T-cell (primary cell): Measurements from ENCODE around the gene MIA. TPM values are rescaled to one million over a fixed set of nuclear protein-coding genes. Genes with fewer than 3 reads are reported as not detected.
A peak's percentile ranks its signal among the peaks of the same experiment; 100 is the strongest.

Experiments used
- ATAC-seq, 4 experiments: fragments of 200-7000 bp in 3 of 4; fragments of 150-1000 bp in 1 of 4; cut with Tn5 transposase; replicated peaks in 1 of 4; 1 replicate in 3 of 4; 2 replicates in 1 of 4; pipeline ENCODE4 v1.10.0; 2021; ENCODE audit warnings: moderate library complexity in 3 of 4, mild to moderate bottlenecking in 2 of 4, moderate number of reproducible peaks in 1 of 4
- CTCF ChIA-PET, 2 donors: fragments of 300-600 bp; sonication (Branson Sonifier 250); formaldehyde crosslinking; loops; one replicate each; lab custom pipeline; 2022; ENCODE audit warnings: antibody characterized with exemption in 2 of 2; lab: Charles Lee
- POLR2A ChIA-PET, 2 donors: fragments of 300-600 bp; sonication (Branson Sonifier 250); formaldehyde crosslinking; loops; one replicate each; lab custom pipeline; 2022; ENCODE audit warnings: antibody characterized with exemption in 2 of 2; lab: Charles Lee
- DNase-seq, 35 experiments: peaks; one replicate each; pipeline versions ENCODE4 v3.0.0 to v3.0.0-alpha.2; 2013 to 2023
- H3K27ac ChIP-seq: one replicate; pipeline ENCODE4 v1.5.1; 2013; ENCODE audit warnings: low read length
- H3K27me3 ChIP-seq, 2 experiments: replicated peaks in 1 of 2; 1 replicate in 1 of 2; 2 replicates in 1 of 2; pipeline versions ENCODE4 v1.6.1 to v1.7.0; 2013; ENCODE audit warnings: low read length in 1 of 2, mixed read lengths in 1 of 2; ENCODE audit not compliant: control insufficient read depth in 2 of 2, insufficient read depth in 2 of 2; ENCODE audit errors: extremely low read depth in 1 of 2
- H3K36me3 ChIP-seq, 2 donors: 1 replicate in 1 of 2; 2 replicates in 1 of 2; pipeline versions ENCODE4 v1.6.1 to v1.7.0; 2013; ENCODE audit warnings: low read length in 1 of 2; ENCODE audit not compliant: control insufficient read depth in 2 of 2, insufficient read depth in 1 of 2; ENCODE audit errors: extremely low read depth in 1 of 2
- H3K4me1 ChIP-seq, 2 experiments: 1 replicate in 1 of 2; 2 replicates in 1 of 2; pipeline versions ENCODE4 v1.6.1 to v1.7.0; 2013; ENCODE audit warnings: low read length in 2 of 2, mixed read lengths in 1 of 2; ENCODE audit not compliant: insufficient read depth in 2 of 2, control insufficient read depth in 1 of 2; ENCODE audit errors: extremely low read depth in 1 of 2
- H3K4me3 ChIP-seq, 2 donors: 1 replicate in 1 of 2; 2 replicates in 1 of 2; pipeline versions ENCODE4 v1.5.1 to v1.7.0; 2013; ENCODE audit warnings: mild to moderate bottlenecking in 2 of 2, low read length in 1 of 2, moderate library complexity in 1 of 2; ENCODE audit not compliant: control insufficient read depth in 1 of 2; ENCODE audit errors: extremely low read depth in 1 of 2
- H3K9me3 ChIP-seq: 2 replicates; pipeline ENCODE4 v1.7.0; 2013
- H3K27ac Mint-ChIP-seq, 2 donors: one replicate each; pipeline ENCODE4 v1.8.0; 2020 to 2021; ENCODE audit warnings: mild to moderate bottlenecking in 2 of 2, mixed read lengths in 2 of 2
- H3K27me3 Mint-ChIP-seq, 2 donors: one replicate each; pipeline ENCODE4 v1.8.0; 2021 to 2022; ENCODE audit warnings: mixed read lengths in 2 of 2
- H3K36me3 Mint-ChIP-seq: one replicate; pipeline ENCODE4 v1.8.0; 2021; ENCODE audit warnings: mixed read lengths
- H3K4me1 Mint-ChIP-seq, 3 donors: one replicate each; pipeline ENCODE4 v1.8.0; 2020 to 2022; ENCODE audit warnings: mixed read lengths in 3 of 3, mild to moderate bottlenecking in 1 of 3
- H3K4me3 Mint-ChIP-seq, 3 donors: one replicate each; pipeline ENCODE4 v1.8.0; 2020 to 2022; ENCODE audit warnings: mild to moderate bottlenecking in 3 of 3, mixed read lengths in 3 of 3, moderate library complexity in 3 of 3
- H3K9me3 Mint-ChIP-seq, 3 donors: one replicate each; pipeline ENCODE4 v1.8.0; 2020 to 2022; ENCODE audit warnings: mixed read lengths in 3 of 3
- WGBS: methylation state at CpG from one replicate; pipeline ENCODE4 v1.1.5; 2013; ENCODE audit warnings: missing lambda C conversion rate; ENCODE audit not compliant: insufficient coverage; 5-methylcytosine and 5-hydroxymethylcytosine counted together
- total RNA-seq, 35 experiments: library from RNA in 6 of 35; stranded (reverse) in 6 of 35; fragments of 120-200 nt in 1 of 35; gene quantifications; one replicate each; pipeline versions ENCODE4 v1.2.1 to v1.2.4 and lab custom pipeline; 2013 to 2026

MIA gene
- total RNA-seq, 5 donors from 2014 or later (not counting 1 experiment from before 2014, with no cell fraction given), result 1.5 to 5.2 (median 4.1) TPM; not detected in 1

DNA sequence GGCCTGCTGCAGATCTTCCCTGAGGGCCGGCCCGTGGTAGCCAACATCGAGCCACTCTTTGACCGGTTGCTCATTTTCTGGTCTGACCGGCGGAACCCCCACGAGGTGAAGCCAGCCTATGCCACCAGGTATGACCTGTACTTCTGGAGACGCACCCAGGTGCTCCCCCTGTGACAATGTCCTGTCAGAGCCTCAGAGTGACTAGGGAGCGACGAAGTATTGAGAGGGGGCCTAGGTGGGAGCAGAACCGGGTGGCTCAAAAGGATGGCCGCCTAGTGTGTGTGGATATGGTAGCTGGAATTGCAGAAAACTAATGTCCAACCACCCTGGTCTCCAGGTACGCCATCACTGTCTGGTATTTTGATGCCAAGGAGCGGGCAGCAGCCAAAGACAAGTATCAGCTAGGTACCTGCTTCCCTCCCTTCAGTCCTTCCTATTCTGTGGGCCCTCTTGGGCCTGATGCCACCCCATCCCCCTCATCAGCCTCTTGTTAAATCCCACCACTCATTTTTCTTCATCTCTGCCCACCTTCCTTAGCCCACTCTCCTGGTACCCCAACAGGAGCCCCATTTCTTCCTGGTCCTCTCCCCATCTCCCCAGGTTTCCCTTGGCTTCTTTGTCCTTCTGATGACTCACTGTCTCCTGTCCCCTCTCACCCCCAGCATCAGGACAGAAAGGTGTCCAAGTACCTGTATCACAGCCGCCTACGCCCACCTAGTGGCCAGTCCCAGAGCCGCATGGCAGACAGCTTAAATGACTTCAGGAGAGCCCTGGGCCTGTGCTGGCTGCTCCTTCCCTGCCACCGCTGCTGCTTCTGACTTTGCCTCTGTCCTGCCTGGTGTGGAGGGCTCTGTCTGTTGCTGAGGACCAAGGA lies 32.1 kb downstream of the MIA start:
- H3K27ac ChIP-seq, result peak overlapping the region; percentile 85

DNA sequence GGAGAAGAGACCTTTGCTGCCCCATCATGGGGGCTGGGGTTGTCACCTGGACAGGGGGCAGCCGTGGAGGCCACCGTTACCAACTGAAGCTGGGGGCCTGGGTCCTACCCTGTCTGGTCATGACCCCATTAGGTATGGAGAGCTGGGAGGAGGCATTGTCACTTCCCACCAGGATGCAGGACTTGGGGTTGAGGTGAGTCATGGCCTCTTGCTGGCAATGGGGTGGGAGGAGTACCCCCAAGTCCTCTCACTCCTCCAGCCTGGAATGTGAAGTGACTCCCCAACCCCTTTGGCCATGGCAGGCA lies 32.7 kb downstream of the MIA start:
- H3K36me3 Mint-ChIP-seq, result peaks cover 14% of the 10 kb centered on the region
- H3K27me3 Mint-ChIP-seq, result no peaks in the 10 kb centered on the region
- H3K27ac Mint-ChIP-seq, result peak overlapping the region; percentile 96 to 99
- ChIA-PET CTCF (interaction anchor here in 1 of 2 donors (1.8 to 2.1 kb wide), 2 partner anchors 12 to 30 kb away, joined by 10 to 19 read pairs; partner anchors contain the start of gene RAB4B), POLR2A (interaction anchor here in 1 of 2 donors (0.5 kb wide), 1 partner anchor 117 kb away, joined by 4 read pairs; the partner anchor contains the start of gene NUMBL)
- Histone ChIP-seq H3K27ac (peak overlapping the region; percentile 85), H3K27me3 (peaks cover 0 to 5% of the 10 kb centered on the region in 2 experiments), H3K36me3 (peaks cover 2 to 42% of the 10 kb centered on the region in 2 donors), H3K4me1 (peaks cover 55 to 94% of the 10 kb centered on the region in 2 experiments), H3K4me3 (no peak overlapping the region), H3K9me3 (no peaks in the 10 kb centered on the region)
- H3K4me3 Mint-ChIP-seq, result peak overlapping the region in 1 of 3 donors; percentile 93
- no peak for DNase-seq
- H3K4me1 Mint-ChIP-seq, result peaks cover 84 to 96% (median 95%) of the 10 kb centered on the region in 3 donors
- H3K9me3 Mint-ChIP-seq, result no peaks in the 10 kb centered on the region
- no CpG with 5 or more reads among the region's 2 CpGs for WGBS
- no peak for ATAC-seq

More for the DNA sequence above, 32.1 kb downstream of the MIA start:
- H3K4me1 Mint-ChIP-seq, result peaks cover 85 to 96% (median 95%) of the 10 kb centered on the region in 3 donors
- peak overlapping the region; percentile 96 to 99 for H3K27ac Mint-ChIP-seq
- H3K9me3 Mint-ChIP-seq, result no peaks in the 10 kb centered on the region
- Histone ChIP-seq H3K36me3 (peaks cover 7 to 48% of the 10 kb centered on the region in 2 donors), H3K4me1 (peaks cover 58 to 99% of the 10 kb centered on the region in 2 experiments), H3K4me3 (peak overlapping the region; percentile 6 to 38), H3K9me3 (no peaks in the 10 kb centered on the region), H3K27me3 (peaks cover 0 to 5% of the 10 kb centered on the region in 2 experiments)
- DNase-seq (peak in 1 of 35 experiments; percentile 34), ATAC-seq (no peak)
- CTCF ChIA-PET, result interaction anchor here (0.5 to 2.1 kb wide), 7 partner anchors 9 to 663 kb away, joined by 4 to 19 read pairs (median 9); partner anchors contain the start of genes ACTMAP (in 1 of the 2), EGLN2 (in 1 of the 2) and RAB4B (in 1 of the 2)
- POLR2A ChIA-PET, result interaction anchor here (0.5 to 1.6 kb wide), 3 partner anchors 30 to 141 kb away, joined by 3 to 10 read pairs (median 3); no protein-coding TSS in a partner anchor
- H3K27me3 Mint-ChIP-seq, result no peaks in the 10 kb centered on the region
- WGBS, result 81% methylated on average over 16 of the region's 18 CpGs
- peaks cover 14% of the 10 kb centered on the region for H3K36me3 Mint-ChIP-seq
- peak overlapping the region; percentile 58 to 93 (median 84) for H3K4me3 Mint-ChIP-seq

DNA sequence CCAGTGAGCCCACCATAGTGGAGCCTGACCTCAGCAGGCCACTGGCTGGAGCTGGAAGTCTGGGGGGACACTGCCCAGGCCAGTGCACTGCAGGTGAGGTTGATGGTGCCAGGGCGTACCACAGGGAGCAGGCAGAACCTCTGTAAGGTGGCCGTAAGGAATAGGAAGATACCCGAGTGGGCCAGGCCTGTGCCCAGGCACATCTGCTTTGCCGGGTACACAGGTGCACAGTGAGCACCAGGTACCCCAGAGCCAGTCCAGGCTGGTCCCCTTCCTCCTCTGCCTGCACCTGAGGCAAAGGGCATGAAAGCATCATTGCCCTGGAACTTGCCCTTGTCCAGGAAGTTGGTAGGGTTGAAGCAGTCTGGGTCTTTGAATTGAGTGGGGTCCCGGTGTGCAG lies 33.2 kb downstream of the MIA start:
- peak overlapping the region; percentile 96 to 99 for H3K27ac Mint-ChIP-seq
- H3K27ac ChIP-seq, result peak overlapping the region; percentile 15
- CTCF ChIA-PET, result no interaction called here

DNA sequence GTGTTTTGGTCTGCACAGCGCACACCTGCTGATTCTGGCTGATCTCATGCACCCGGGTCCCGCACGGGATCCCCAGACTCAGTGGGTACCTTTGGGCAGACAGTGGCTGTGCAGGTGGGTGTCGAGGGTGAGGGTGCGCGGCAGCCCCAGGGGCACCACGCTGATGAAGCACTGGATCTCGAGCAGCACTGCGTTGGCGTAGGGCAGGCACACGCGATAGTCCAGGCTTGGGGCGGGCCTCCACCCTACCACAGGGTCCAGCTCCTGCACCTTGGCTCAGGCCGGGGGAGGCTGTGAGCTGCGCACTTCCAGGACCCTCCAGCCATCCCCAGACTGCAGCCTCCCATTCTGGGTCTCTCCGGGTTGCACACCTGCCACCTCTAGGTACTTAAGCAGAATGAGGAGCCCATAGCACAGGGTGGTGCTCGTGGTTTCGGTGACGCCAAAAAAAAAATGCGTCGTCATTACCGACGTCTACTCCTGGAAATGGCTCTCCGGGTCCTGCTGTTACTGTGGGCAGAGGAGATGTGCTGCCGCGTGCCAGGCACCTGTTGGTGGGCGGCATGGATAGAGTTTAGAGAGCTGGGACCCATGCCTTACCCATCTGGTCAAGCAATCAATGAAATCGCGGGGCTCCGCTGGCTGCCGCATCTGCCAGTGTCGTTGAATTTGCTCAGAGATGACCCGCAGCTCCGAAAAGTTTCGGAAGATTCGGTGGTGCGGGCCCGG lies 34.2 kb downstream of the MIA start:
- no peak for ATAC-seq
- peaks cover 10% of the 10 kb centered on the region for H3K36me3 Mint-ChIP-seq
- ChIA-PET CTCF (no interaction called here), POLR2A (no interaction called here)
- H3K27ac Mint-ChIP-seq, result peak overlapping the region in 1 of 2 donors; percentile 48
- peaks cover 42 to 79% of the 10 kb centered on the region in 2 experiments for H3K4me1 ChIP-seq
- DNase-seq, result no peak
- no peak overlapping the region for H3K4me3 ChIP-seq
- H3K36me3 ChIP-seq, result peaks cover 0 to 38% of the 10 kb centered on the region in 2 donors
- WGBS, result 91% methylated on average over 28 of the region's 39 CpGs
- no peaks in the 10 kb centered on the region for H3K9me3 ChIP-seq
- peak overlapping the region in 1 of 3 donors; percentile 96 for H3K4me3 Mint-ChIP-seq
- H3K27me3 Mint-ChIP-seq, result no peaks in the 10 kb centered on the region
- H3K9me3 Mint-ChIP-seq, result no peaks in the 10 kb centered on the region
- H3K27ac ChIP-seq, result no peak overlapping the region
- peaks cover 68 to 84% (median 82%) of the 10 kb centered on the region in 3 donors for H3K4me1 Mint-ChIP-seq
- peaks cover 0 to 5% of the 10 kb centered on the region in 2 experiments for H3K27me3 ChIP-seq

More for the DNA sequence above, 33.2 kb downstream of the MIA start:
- Histone ChIP-seq H3K27me3 (peaks cover 0 to 5% of the 10 kb centered on the region in 2 experiments), H3K4me1 (peaks cover 49 to 89% of the 10 kb centered on the region in 2 experiments), H3K9me3 (no peaks in the 10 kb centered on the region), H3K36me3 (peaks cover 0 to 38% of the 10 kb centered on the region in 2 donors), H3K4me3 (no peak overlapping the region)
- H3K4me1 Mint-ChIP-seq, result peaks cover 78 to 93% (median 91%) of the 10 kb centered on the region in 3 donors
- H3K27me3 Mint-ChIP-seq, result no peaks in the 10 kb centered on the region
- ATAC-seq (no peak), DNase-seq (no peak)
- WGBS, result 93% methylated on average over 3 of the region's 5 CpGs
- peaks cover 14% of the 10 kb centered on the region for H3K36me3 Mint-ChIP-seq
- H3K4me3 Mint-ChIP-seq, result peak overlapping the region in 2 of 3 donors; percentile 17 to 93
- POLR2A ChIA-PET, result interaction anchor here in 1 of 2 donors (0.5 kb wide), 1 partner anchor 118 kb away, joined by 4 read pairs; the partner anchor contains the start of gene NUMBL
- H3K9me3 Mint-ChIP-seq, result no peaks in the 10 kb centered on the region

DNA sequence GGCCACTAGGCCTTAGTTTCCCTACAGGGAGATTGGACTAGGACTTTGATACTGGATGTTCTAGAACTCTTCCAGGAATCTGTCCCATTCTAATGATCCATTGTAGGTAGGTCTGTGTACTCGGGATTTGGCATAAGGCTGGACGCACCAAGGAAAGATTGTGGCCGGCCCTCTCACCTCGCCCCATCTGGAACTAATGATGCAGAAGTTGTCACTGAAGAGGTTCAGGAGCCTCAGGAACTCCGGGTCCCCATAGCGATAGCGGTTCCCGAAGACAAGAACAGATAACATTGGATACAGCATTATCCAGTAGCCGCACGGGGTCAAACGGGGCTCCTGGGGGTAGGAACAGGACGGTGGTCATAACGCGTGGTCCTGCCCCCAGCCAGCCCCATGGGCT lies 34.8 kb downstream of the MIA start:
- Mint-ChIP-seq H3K4me3 (peak overlapping the region; percentile 84 to 96 (median 89)), H3K27ac (peak overlapping the region in 1 of 2 donors; percentile 48), H3K27me3 (no peaks in the 10 kb centered on the region), H3K9me3 (no peaks in the 10 kb centered on the region), H3K36me3 (peaks cover 6% of the 10 kb centered on the region), H3K4me1 (peaks cover 62 to 82% (median 77%) of the 10 kb centered on the region in 3 donors)
- Histone ChIP-seq H3K27ac (no peak overlapping the region), H3K4me1 (peaks cover 36 to 73% of the 10 kb centered on the region in 2 experiments), H3K36me3 (peaks cover 0 to 38% of the 10 kb centered on the region in 2 donors), H3K4me3 (no peak overlapping the region), H3K27me3 (peaks cover 0 to 5% of the 10 kb centered on the region in 2 experiments), H3K9me3 (no peaks in the 10 kb centered on the region)
- CTCF ChIA-PET, result no interaction called here
- 100% methylated on average over 3 of the region's 14 CpGs for whole genome bisulfite sequencing
- no peak for ATAC-seq
- POLR2A ChIA-PET, result no interaction called here
- DNase-seq, result no peak
